ENCODE results near the gene SEZ6L.

SEZ6L gene

DNA sequence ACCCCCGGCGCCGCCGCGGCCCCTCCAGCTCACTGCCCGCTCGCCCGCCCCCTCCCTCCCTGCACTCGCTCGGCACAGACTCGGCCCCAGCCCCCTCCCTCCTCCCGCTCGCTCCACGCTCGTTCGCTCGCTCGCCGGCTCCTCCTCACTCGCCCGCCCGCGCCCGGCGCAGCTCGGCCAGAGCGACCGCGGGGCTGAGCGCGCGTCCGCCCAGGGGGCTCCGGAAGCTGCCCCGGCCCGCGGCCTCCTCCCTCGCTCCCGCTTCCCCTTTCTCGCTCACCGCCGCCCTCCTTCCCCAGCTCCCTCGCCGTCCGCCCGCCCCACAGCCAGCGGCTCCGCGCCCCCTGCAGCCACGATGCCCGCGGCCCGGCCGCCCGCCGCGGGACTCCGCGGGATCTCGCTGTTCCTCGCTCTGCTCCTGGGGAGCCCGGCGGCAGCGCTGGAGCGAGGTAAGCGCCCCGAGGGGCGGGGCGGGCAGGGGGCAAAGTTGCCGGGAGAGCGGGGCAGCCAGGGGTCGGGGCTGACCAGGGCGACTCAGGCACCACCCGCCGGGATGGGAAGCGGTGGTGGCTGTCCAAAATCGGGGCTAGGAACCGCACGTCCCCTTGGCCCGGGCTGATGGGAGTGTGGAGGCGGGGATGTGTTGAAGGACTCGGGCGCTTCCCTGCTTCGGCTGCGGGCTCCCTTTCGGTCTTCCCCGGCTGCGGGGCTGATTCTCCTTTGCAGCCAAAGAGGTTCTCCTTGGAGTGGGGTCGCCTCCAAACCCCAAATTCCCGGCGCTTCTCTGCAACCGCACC, at the start of gene SEZ6L:
TSS of gene SEZ6L (plus strand) at position 148 of the 797 bp plus-strand sequence. CDS start at position 356, 208 bp downstream.
- no peak for DNase-seq (ENCODE audit: low read depth)

DNA sequence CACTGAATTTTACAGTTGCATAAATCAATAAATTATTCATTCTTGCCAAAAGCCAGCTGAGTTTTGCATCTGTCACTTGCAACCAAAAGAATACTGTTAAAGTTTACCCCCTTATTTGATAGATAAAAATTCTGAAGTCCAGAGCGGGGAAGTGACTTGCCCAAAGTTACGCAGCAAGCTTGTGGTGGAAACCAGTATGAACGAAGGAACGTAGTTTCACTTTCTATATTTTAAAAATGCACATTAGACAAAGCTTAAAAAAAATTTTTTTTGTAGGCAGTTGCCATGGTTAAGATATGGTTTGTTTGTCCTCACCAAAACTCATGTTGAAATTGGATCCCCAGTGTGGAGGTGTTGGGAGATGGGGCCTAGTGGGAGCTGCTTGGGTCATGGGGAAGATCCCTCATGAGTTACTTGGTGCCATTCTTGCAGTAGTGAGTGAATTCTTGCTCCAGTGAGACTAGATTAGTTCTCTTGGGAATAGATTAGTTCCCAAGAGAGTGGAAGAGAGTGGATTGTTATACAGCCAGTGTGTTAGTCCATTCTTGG, 46.3 kb upstream of the SEZ6L start:
- DNase-seq (ENCODE audit: low read depth): no peak

DNA sequence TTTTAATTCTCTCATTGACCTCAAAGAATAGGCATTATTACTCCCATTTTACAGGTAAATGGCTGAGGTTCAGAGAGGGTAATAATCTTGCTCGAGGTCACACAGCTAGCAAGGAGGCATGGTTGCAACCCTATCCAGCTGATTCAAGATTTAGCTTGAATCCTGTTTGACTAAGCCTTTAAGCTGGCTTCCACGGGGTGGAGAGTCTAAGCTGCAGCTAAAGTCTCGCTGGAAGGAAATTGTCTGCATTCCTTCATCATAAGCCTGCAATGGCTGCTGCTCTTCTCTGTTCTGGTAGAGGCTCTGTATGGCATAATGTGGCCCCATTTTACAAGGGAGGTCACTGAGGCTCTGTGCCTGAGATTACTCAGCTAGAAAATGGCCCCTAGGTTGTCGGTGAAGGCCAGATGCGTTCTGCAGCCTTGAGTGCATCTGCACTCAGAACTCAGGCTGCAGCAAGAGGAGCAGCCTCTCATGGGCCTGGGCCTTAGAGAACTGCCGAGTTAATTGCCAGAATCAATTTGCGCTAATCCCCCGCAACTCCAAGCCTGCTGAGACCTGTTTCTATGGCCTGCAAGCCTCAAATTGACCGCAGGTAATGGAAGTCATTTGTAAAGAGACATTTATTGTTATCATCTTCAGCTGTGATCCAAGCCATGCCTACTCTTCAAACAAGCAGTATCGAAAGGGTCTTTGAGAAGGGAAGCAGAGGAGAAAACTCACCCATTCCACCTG, 44.1 kb upstream of the SEZ6L start:
- DNase-seq (ENCODE audit: low read depth): no peak

DNA sequence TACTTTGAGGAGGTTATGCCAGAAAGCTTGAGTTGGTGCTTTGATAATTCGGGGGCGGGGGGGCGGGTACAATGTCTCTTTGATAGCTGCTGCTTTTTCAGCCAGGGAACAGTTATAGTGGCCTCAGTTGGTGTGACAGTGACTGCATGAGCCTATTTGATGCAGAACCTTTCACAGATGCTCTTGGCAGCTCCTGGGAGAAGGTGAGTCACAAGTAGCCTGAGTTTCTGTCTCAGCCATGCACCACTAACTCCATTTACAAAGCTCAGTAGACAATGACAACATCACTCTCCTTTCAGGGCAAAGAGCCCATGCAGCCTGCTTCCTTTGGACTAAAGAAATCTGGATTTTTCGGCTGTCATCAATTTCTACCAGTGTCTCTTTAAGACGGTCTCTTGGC, 42.1 kb upstream of the SEZ6L start:
- DNase-seq (ENCODE audit: low read depth): no peak

GRCh38 chr22:26127556-26127955, 41.7 kb upstream of the SEZ6L start:
- DNase-seq (ENCODE audit: low read depth): no peak

GRCh38 chr22:26131589-26132154, 37.6 kb upstream of the SEZ6L start:
- DNase-seq (ENCODE audit: low read depth): no peak

GRCh38 chr22:26134654-26135330, 34.5 kb upstream of the SEZ6L start:
- DNase-seq (ENCODE audit: low read depth): no peak

- DNase-seq (ENCODE audit: low read depth): no peak
Observed at GRCh38 chr22:26135806-26136205, 33.5 kb upstream of the SEZ6L start.

- no peak for DNase-seq (ENCODE audit: low read depth)
Observed at GRCh38 chr22:26139310-26139709, 30.0 kb upstream of the SEZ6L start.

DNA sequence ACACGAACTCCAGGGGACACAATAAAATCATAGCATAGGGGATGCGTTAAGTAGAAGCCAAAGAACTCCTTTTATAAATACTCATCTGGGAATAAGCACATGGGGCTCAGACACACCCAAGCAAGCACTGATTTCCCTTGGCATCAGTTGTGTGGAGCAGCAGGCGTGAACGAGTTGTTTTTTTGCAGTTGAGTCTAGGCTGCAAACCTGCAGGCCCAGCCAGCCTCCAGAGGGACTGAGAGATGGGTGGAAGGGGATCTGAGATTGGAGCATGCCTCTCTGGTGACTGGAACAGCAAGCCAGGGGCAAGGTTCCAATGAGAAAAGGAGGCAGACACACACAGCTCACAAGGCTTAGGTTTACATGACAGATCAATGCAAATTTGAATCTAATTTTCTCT, 27.4 kb upstream of the SEZ6L start:
- DNase-seq (ENCODE audit: low read depth): no peak

DNA sequence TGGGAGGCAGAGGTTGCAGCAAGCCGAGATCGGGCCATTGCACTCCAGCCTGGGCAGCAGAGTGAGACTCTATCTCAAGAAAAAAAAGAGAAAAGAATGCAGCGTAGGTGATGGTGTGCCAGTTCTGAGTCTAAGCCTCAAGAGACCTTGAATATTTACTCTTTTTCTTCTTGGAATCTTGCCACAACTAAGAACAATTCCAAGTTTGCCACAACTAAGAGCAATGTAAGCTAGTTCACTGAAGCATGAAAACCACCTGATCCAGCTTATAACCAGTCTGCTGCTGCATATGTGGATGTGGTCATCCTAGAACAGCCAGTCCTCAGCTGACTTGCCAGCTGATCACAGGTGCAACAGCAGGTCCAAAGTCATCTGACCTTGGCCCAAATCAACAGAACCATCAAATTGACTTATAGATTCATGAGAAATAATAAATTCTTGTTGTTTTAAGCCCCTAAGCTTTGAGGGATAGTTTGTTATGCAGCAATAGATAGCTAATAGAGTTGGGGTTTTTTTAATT, 25.4 kb upstream of the SEZ6L start:
- DNase-seq (ENCODE audit: low read depth): no peak

DNA sequence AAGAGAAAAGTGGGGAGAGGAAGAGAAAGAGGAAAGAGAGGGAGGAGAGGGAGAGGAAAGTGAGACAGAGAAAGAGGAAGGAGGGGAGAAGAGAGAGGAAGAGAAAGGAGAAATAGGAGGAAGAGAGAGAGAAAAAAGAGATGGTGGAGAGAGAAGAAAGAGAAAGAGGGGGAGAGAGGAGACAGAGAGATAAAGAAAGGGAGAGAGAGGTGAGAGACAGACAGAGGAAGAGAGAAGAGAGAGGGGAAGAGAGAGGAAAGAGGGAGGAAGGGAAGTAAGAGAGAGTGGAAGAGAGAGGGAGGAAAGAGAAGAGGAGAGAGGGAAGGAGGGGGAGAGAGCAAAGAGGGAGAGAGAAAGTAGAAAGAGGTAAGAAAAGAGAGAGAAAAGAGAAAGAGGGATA, 9.4 kb upstream of the SEZ6L start:
- no peak for DNase-seq (ENCODE audit: low read depth)

GRCh38 chr22:26161746-26162145, 7.5 kb upstream of the SEZ6L start:
- no peak for DNase-seq (ENCODE audit: low read depth)

DNA sequence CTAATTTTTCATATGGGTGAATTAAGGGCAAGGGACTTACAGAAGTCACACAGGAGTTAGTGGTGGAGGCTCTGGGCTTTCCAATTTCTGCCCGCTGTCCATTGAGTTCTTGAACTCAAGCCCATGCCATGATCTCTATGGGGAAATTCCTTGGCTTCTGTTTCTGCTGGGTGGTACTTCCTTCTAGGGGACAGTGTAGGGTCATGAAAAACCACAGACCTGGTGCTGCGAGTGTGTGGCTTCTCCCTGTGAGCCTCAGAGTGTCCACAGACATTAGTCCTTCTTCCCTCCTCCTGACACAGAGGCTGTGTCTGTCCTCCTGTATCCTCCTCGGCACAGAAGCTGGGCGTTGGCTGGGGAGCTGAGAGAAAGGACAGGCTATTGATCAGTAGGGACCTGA, 6.3 kb upstream of the SEZ6L start:
- no peak for DNase-seq (ENCODE audit: low read depth)

GRCh38 chr22:26164174-26164573, 5.1 kb upstream of the SEZ6L start:
- no peak for DNase-seq (ENCODE audit: low read depth)

DNA sequence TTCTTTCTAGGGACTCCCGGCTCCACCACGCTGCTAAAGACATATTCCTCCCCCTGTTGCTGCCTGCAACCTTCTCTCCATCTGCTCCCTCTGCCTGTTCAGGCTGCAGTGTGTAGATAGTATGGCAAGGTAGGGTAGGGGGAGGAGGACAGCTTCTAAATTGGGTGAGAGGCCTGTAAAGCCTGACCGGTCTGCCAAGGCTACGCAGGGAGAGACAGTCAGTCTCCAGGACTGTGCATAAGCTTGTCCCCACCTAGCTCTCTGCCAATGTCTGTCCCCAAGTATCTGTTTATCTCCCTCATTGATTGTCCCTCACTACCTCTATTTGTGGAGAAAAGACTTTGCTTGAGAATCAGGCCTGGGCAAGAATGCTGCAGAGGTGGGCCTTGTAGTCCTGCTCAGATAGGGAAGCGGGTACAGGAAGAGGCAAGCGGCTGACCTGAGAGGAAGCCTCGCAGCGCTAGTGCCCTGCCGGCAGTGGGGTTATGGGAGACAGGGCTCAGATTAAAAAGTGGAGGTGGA, 871 bp upstream of the SEZ6L start:
- DNase-seq (ENCODE audit: low read depth): no peak

- no peak for DNase-seq (ENCODE audit: low read depth)
Observed at GRCh38 chr22:26168939-26169314, 335 bp upstream of the SEZ6L start.

DNA sequence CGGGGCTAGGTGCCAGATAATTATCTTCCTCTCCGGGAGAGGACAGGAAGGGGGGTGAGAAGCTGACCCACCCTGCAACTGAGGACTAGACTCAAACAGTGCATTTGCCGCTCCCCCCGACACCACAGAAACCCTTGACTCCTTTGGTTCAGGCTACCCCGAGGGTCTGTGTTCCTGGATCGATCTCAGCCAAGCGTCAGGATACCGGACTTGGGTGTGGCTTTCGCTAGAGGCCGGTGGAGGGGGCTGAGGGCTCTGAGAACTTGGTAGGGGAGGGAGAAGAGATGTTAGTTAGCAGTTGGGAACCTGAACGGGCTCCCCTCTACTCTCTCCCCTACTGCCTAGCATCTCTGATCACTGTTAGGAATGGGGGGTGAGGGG, 840 bp downstream of the SEZ6L start:
- DNase-seq (ENCODE audit: low read depth): no peak

- DNase-seq (ENCODE audit: low read depth): no peak
Observed at GRCh38 chr22:26170795-26171580, 1.7 kb downstream of the SEZ6L start.

DNA sequence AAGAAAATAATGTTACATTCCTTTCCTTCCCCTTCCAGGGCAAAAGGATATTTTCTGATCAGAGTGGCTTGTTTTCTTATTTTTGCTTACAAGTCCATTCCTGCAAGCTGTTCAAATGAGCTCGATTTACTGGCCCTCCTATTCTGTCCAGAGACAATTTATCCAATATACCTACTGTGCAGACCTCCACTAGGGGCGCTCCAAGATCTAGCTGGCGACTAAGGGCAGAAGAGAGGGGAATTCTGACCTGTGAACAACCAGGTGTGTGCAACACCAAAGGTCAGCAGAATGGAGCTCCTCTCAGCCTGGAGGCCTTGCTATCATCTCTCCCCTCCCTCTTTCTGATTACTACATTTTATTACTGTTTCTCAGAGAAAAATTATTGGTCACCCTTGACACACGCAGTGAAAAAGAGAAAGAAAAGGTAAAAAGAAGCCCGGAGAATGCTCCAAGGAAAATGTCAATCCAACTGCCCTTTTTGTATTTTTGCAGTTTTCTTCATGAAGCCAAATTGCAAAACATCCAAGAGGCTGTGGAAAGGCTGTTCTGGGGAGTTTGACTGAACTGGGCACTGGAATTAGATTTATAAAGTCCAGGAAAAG, 3.2 kb downstream of the SEZ6L start:
- DNase-seq (ENCODE audit: low read depth): no peak

GRCh38 chr22:26174280-26174679, 5.0 kb downstream of the SEZ6L start:
- DNase-seq (ENCODE audit: low read depth): no peak
